ENCODE data around the gene PTGER1. TPM values are rescaled to one million over a fixed set of nuclear protein-coding genes. Genes with fewer than 3 reads are reported as not detected.

PTGER1 gene
- total RNA-seq, 1 donor from 2014 or later = 16.4 TPM

DNA sequence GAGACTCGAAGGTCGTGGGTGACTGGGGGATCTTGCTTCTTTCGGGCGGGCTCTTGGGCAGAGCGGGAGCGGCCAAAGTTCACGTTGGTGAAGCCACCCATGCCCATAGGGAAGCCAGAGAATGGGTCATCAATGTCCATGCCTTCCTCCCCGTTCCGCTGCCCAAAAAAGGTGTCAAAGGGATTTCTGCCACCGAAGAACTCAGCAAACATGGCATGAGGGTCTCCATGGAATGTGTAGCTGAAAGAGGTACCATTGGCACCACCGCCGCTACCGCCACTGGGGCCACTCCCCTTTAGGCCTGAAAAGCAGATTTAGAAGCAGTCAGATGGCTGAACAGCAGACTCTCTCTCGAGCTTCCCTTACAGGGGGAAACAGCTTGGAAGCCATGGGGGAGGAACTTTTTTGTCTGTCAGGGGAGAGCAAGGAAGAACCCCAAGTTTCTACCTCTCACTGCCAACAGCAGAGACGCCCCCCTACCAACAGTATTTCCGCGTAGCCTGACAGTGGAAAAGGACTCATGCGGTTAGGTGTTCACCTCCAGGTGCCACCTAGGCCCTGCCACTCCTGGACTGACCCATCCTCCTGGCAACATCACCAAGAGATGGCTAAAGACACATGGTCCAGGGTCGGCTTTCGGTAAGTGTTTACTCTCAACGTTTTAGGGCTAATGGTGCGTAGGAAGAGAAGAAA lies 41.7 kb upstream of the PTGER1 start:
- no peak for DNase-seq (ENCODE audit: low read depth)
- TF ChIP-seq, protein P1, sequence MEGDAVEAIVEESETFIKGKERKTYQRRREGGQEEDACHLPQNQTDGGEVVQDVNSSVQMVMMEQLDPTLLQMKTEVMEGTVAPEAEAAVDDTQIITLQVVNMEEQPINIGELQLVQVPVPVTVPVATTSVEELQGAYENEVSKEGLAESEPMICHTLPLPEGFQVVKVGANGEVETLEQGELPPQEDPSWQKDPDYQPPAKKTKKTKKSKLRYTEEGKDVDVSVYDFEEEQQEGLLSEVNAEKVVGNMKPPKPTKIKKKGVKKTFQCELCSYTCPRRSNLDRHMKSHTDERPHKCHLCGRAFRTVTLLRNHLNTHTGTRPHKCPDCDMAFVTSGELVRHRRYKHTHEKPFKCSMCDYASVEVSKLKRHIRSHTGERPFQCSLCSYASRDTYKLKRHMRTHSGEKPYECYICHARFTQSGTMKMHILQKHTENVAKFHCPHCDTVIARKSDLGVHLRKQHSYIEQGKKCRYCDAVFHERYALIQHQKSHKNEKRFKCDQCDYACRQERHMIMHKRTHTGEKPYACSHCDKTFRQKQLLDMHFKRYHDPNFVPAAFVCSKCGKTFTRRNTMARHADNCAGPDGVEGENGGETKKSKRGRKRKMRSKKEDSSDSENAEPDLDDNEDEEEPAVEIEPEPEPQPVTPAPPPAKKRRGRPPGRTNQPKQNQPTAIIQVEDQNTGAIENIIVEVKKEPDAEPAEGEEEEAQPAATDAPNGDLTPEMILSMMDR (conservative IDR thresholded peaks at IDR 0.05; ENCODE audit: low read depth, low read length) = no peak
- peak overlapping the region; percentile 82 for H3K4me3 ChIP-seq (ENCODE audit: low read depth, low read length)

DNA sequence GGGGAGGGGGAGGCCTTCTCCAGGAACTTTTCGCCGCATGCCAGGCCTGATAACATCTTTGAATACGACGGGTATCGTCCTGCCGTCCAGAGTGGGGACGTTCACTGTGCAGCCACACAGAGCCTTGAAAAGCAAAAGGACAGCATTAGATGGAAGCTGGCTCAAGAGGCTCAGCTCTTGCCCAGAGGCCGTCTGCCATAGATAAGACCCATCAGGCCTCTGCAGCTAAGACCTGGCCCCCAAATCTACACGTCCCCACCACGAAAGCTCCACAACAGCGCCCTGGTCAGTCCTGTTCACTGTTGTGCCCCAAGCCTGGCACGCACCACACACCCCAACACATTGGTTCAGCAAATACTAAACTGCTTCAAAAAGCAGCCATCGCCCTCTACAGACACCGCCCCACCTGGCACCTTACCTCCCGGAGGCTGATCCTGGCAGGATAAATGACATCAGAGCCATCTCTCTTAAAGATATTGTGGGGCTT lies 40.9 kb upstream of the PTGER1 start:
- no peak for DNase-seq (ENCODE audit: low read depth)
- TF ChIP-seq, protein P1 (conservative IDR thresholded peaks at IDR 0.05; ENCODE audit: low read depth, low read length) = peak; percentile 17
- H3K4me3 ChIP-seq (ENCODE audit: low read depth, low read length) = peak overlapping the region; percentile 82

DNA sequence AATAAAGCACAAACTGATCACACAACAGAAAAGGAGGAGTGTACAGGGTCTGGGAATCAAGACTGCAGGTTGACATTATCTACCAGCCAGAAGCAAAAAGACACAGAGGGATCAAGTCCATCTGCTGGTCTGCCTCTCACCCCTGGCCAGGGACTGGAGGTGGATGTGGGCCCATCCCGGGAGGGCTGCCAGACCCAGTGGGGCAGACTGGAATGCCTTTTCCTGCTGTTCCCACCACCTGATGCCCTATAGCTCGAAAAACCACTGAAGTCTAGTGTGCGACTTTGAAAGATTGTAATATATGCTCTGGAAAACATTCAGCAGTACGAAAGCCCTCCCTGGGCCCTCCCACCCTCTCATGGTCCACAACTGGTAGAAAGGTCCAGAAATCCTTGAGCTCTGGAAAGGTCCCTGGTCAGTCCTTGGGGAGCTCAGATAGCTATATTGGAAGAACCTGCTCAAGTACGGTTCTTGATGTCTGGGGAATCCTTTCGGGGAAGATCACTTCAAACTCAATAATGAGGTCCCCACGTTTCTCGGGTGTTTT lies 40.4 kb upstream of the PTGER1 start:
- TF ChIP-seq, protein P1 (conservative IDR thresholded peaks at IDR 0.05; ENCODE audit: low read depth, low read length) = no peak
- H3K4me3 ChIP-seq (ENCODE audit: low read depth, low read length) = peak overlapping the region; percentile 82
- DNase-seq (ENCODE audit: low read depth) = no peak

GRCh38 chr19:14514215-14514863 lies 39.2 kb upstream of the PTGER1 start:
- no peak overlapping the region for H3K4me3 ChIP-seq (ENCODE audit: low read depth, low read length)
- TF ChIP-seq, protein P1 (conservative IDR thresholded peaks at IDR 0.05; ENCODE audit: low read depth, low read length) = no peak

GRCh38 chr19:14512406-14512961 lies 37.3 kb upstream of the PTGER1 start:
- no peak for DNase-seq (ENCODE audit: low read depth)
- H3K4me3 ChIP-seq (ENCODE audit: low read depth, low read length) = no peak overlapping the region
- TF ChIP-seq, protein P1 (conservative IDR thresholded peaks at IDR 0.05; ENCODE audit: low read depth, low read length) = no peak

More at GRCh38 chr19:14514215-14514863, 39.2 kb upstream of the PTGER1 start:
- DNase-seq (ENCODE audit: low read depth) = no peak

DNA sequence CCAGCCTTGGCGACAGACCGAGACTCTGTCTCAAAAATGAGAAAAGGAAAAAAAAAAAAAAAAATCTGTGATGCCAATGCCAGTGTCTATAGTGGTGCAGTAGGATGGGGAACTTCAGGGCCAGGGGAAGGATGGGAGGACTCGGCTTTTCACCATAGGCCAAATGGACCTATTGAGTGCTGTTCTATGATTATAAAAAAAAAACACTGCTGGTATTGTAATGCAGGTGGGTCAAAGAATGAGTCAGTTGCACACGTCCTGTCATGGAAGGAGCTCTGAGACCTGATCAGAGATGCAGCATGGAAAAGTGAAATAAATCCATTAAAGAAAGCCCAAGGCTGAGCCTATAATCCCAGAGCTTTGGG lies 36.1 kb upstream of the PTGER1 start:
- DNase-seq (ENCODE audit: low read depth) = no peak
- TF ChIP-seq, protein P1 (conservative IDR thresholded peaks at IDR 0.05; ENCODE audit: low read depth, low read length) = no peak
- H3K4me3 ChIP-seq (ENCODE audit: low read depth, low read length) = no peak overlapping the region
